Neural cell (in vitro differentiated cells): ENCODE results near the gene WWC1. TPM values are rescaled to one million over a fixed set of nuclear protein-coding genes. Genes with fewer than 3 reads are reported as not detected.

Experiments
- H2AFZ ChIP-seq: fragments of 200-600, 300-800 bp; sonication (generic), shearing (Covaris generic); 2 replicates; pipeline ENCODE4 v1.6.0; 2014; ENCODE audit warnings: low read depth, mild to moderate bottlenecking, antibody characterized with exemption, low read length, moderate library complexity
- H3F3A ChIP-seq: fragments of 200-600 bp; shearing (Covaris generic); 2 replicates; pipeline ENCODE4 v1.6.1; 2016; ENCODE audit warnings: mild to moderate bottlenecking, moderate library complexity, mixed read lengths, antibody characterized with exemption, low read length; ENCODE audit not compliant: insufficient read depth, poor library complexity, severe bottlenecking
- H3K27ac ChIP-seq: fragments of 200-600, 300-800 bp; sonication (generic), shearing (Covaris generic); 2 replicates; pipeline ENCODE4 v1.5.1; 2014; ENCODE audit warnings: mild to moderate bottlenecking, low read length, moderate library complexity
- H3K27me3 ChIP-seq: fragments of 300-800, 200-600 bp; sonication (generic), shearing (Covaris generic); 2 replicates; pipeline ENCODE4 v1.6.0; 2014; ENCODE audit warnings: mild to moderate bottlenecking, low read depth, low read length, moderate library complexity; ENCODE audit not compliant: insufficient read depth
- H3K36me3 ChIP-seq: fragments of 300-800, 200-600 bp; sonication (generic), shearing (Covaris generic); 2 replicates; pipeline ENCODE4 v1.5.1; 2014; ENCODE audit warnings: mild to moderate bottlenecking, antibody characterized with exemption, low read length, moderate library complexity; ENCODE audit not compliant: insufficient read depth
- H3K4me2 ChIP-seq: fragments of 300-800, 200-600 bp; sonication (generic), shearing (Covaris generic); 2 replicates; pipeline ENCODE4 v1.6.0; 2014; ENCODE audit warnings: mild to moderate bottlenecking, low read length
- H3K4me3 ChIP-seq: fragments of 300-800, 200-600 bp; sonication (generic), shearing (Covaris generic); 2 replicates; pipeline ENCODE4 v1.5.1; 2014; ENCODE audit warnings: mild to moderate bottlenecking, low read length, moderate library complexity
- H3K79me2 ChIP-seq: fragments of 200-600 bp; shearing (Covaris generic); replicated peaks from 2 replicates; pipeline ENCODE4 v1.6.0; 2014; ENCODE audit warnings: mild to moderate bottlenecking, low read length, moderate library complexity; ENCODE audit not compliant: insufficient read depth
- H3K9ac ChIP-seq: fragments of 300-800, 200-600 bp; sonication (generic), shearing (Covaris generic); 2 replicates; pipeline ENCODE4 v1.6.1; 2016; ENCODE audit warnings: mild to moderate bottlenecking, low read length, mixed read lengths
- H3K9me2 ChIP-seq: fragments of 200-600 bp; shearing (Covaris generic); 2 replicates; pipeline ENCODE4 v1.6.1; 2016; ENCODE audit warnings: mild to moderate bottlenecking, low read length, mixed read lengths; ENCODE audit not compliant: insufficient read depth
- H3K9me3 ChIP-seq: fragments of 200-600, 300-800 bp; sonication (generic), shearing (Covaris generic); 2 replicates; pipeline ENCODE4 v1.6.1; 2016; ENCODE audit warnings: mild to moderate bottlenecking, mixed run types, low read length, moderate library complexity, mixed read lengths
- H4K20me1 ChIP-seq: fragments of 200-600 bp; shearing (Covaris generic); 2 replicates; pipeline ENCODE4 v1.6.1; 2016; ENCODE audit warnings: mild to moderate bottlenecking, mixed run types; ENCODE audit not compliant: insufficient read depth
- EP300 ChIP-seq: fragments of 450-650 bp; conservative IDR thresholded peaks from 2 replicates; pipeline ENCODE4 v1.6.1; 2014; ENCODE audit warnings: antibody characterized with exemption, mild to moderate bottlenecking, moderate library complexity; ENCODE audit not compliant: poor library complexity, severe bottlenecking
- EZH2 ChIP-seq: fragments of 200-600, 300-800 bp; shearing (Covaris generic), sonication (generic); IDR thresholded peaks from 2 replicates; pipeline ENCODE4 v1.6.1; 2014; ENCODE audit warnings: antibody characterized with exemption, low read length, borderline replicate concordance, mild to moderate bottlenecking; ENCODE audit not compliant: insufficient read depth, poor library complexity, severe bottlenecking
- MXI1 ChIP-seq: fragments of 450-650 bp; conservative IDR thresholded peaks from 2 replicates; pipeline ENCODE4 v1.6.1; 2014; ENCODE audit warnings: antibody characterized with exemption, mild to moderate bottlenecking; ENCODE audit not compliant: poor library complexity, severe bottlenecking
- POLR2AphosphoS5 ChIP-seq: IDR thresholded peaks from 2 replicates; pipeline ENCODE4 v1.6.1; 2012
- RAD21 ChIP-seq: fragments of 450-650 bp; conservative IDR thresholded peaks from 2 replicates; pipeline ENCODE4 v1.6.1; 2014; ENCODE audit warnings: antibody characterized with exemption, mild to moderate bottlenecking, moderate library complexity
- REST ChIP-seq: IDR thresholded peaks from 2 replicates; pipeline ENCODE4 v1.6.1; 2012; ENCODE audit warnings: borderline replicate concordance
- SMC3 ChIP-seq: fragments of 450-650 bp; conservative IDR thresholded peaks from 2 replicates; pipeline ENCODE4 v1.6.1; 2014; ENCODE audit warnings: antibody characterized with exemption, mild to moderate bottlenecking, moderate library complexity; ENCODE audit not compliant: poor library complexity
- TAF1 ChIP-seq: IDR thresholded peaks from 2 replicates; pipeline ENCODE4 v1.6.1; 2012; ENCODE audit warnings: low read depth
- polyA plus RNA-seq: library from polyadenylated mRNA; depleted of rRNA; stranded (reverse); fragments of >200 nt; gene quantifications from 2 replicates; pipeline ENCODE4 v1.2.3, GENCODE V29; 2014
- TF ChIP-seq, protein P1 (sequence below): fragments of 450-650 bp; IDR thresholded peaks from 2 replicates; pipeline ENCODE4 v1.5.1; 2014; ENCODE audit warnings: antibody characterized with exemption, mild to moderate bottlenecking, moderate library complexity; ENCODE audit not compliant: poor library complexity, severe bottlenecking

Gene WWC1
- polyA plus RNA-seq, 1 donor from 2014 or later, result 0.97 TPM

GRCh38 chr5:168313596-168314204, 22.3 kb downstream of the WWC1 start:
- Histone ChIP-seq H3K36me3 (no peaks in the 10 kb centered on the region), H3K79me2 (no peaks in the 10 kb centered on the region), H2AFZ (no peak overlapping the region), H3F3A (no peaks in the 10 kb centered on the region), H3K4me3 (no peak overlapping the region), H3K4me2 (no peak overlapping the region), H3K27ac (no peak overlapping the region), H3K27me3 (no peaks in the 10 kb centered on the region), H3K9me2 (no peaks in the 10 kb centered on the region), H4K20me1 (no peaks in the 10 kb centered on the region), H3K9me3 (no peaks in the 10 kb centered on the region), H3K9ac (no peak overlapping the region)
- TF ChIP-seq EP300 (no peak), TAF1 (no peak), SMC3 (no peak), REST (no peak), MXI1 (no peak)
- TF ChIP-seq, protein P1, sequence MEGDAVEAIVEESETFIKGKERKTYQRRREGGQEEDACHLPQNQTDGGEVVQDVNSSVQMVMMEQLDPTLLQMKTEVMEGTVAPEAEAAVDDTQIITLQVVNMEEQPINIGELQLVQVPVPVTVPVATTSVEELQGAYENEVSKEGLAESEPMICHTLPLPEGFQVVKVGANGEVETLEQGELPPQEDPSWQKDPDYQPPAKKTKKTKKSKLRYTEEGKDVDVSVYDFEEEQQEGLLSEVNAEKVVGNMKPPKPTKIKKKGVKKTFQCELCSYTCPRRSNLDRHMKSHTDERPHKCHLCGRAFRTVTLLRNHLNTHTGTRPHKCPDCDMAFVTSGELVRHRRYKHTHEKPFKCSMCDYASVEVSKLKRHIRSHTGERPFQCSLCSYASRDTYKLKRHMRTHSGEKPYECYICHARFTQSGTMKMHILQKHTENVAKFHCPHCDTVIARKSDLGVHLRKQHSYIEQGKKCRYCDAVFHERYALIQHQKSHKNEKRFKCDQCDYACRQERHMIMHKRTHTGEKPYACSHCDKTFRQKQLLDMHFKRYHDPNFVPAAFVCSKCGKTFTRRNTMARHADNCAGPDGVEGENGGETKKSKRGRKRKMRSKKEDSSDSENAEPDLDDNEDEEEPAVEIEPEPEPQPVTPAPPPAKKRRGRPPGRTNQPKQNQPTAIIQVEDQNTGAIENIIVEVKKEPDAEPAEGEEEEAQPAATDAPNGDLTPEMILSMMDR, result no peak

GRCh38 chr5:168314735-168315411, 23.4 kb downstream of the WWC1 start:
- Histone ChIP-seq H3K9ac (no peak overlapping the region), H3F3A (no peaks in the 10 kb centered on the region), H3K36me3 (no peaks in the 10 kb centered on the region), H3K27ac (no peak overlapping the region), H3K9me3 (no peaks in the 10 kb centered on the region), H4K20me1 (no peaks in the 10 kb centered on the region), H2AFZ (no peak overlapping the region), H3K27me3 (no peaks in the 10 kb centered on the region), H3K79me2 (no peaks in the 10 kb centered on the region), H3K4me3 (no peak overlapping the region), H3K4me2 (no peak overlapping the region), H3K9me2 (no peaks in the 10 kb centered on the region)
- TF ChIP-seq REST (no peak), TAF1 (no peak), POLR2AphosphoS5 (no peak), RAD21 (no peak), EP300 (no peak), SMC3 (no peak), EZH2 (no peak), MXI1 (no peak)
- TF ChIP-seq, protein P1, result no peak
